ENCODE data around the gene GUK1. TPM values are rescaled to one million over a fixed set of nuclear protein-coding genes. Genes with fewer than 3 reads are reported as not detected.

The GUK1 gene
- total RNA-seq, 2 donors from 2014 or later: 178 to 221 TPM

GRCh38 chr1:228162286-228163006 lies 22.4 kb downstream of the GUK1 start:
- no peaks in the 10 kb centered on the region for H3K9me3 ChIP-seq
- DNase-seq: no peak
- H3K4me3 ChIP-seq: no peak overlapping the region
- no peak overlapping the region for H3K27ac ChIP-seq
- H3K36me3 ChIP-seq: no peaks in the 10 kb centered on the region
- intact Hi-C loops (cut with DNase I): no loop called here
- peaks cover 4% of the 10 kb centered on the region for H3K4me1 ChIP-seq
- peak overlapping the region in 1 of 2 donors; percentile 17 for H3K9ac ChIP-seq (ENCODE audit: low read depth in 2 of 2, low read length in 2 of 2)
- TF ChIP-seq CTCF (IDR thresholded peaks at IDR 0.05): no peak
- H3K27me3 ChIP-seq: no peaks in the 10 kb centered on the region

GRCh38 chr1:228163007-228163753 lies 23.1 kb downstream of the GUK1 start:
- no peak for TF ChIP-seq CTCF (IDR thresholded peaks at IDR 0.05)
- Histone ChIP-seq H3K4me3 (no peak overlapping the region), H3K27ac (no peak overlapping the region), H3K4me1 (peaks cover 4% of the 10 kb centered on the region), H3K36me3 (no peaks in the 10 kb centered on the region), H3K27me3 (no peaks in the 10 kb centered on the region), H3K9ac (ENCODE audit: low read depth in 2 of 2, low read length in 2 of 2) (peak overlapping the region in 1 of 2 donors; percentile 17), H3K9me3 (no peaks in the 10 kb centered on the region)
- no peak for DNase-seq
- intact Hi-C loops (cut with DNase I): no loop called here

- no peak for TF ChIP-seq CTCF (IDR thresholded peaks at IDR 0.05)
- Histone ChIP-seq H3K9me3 (no peaks in the 10 kb centered on the region), H3K4me1 (peaks cover 4% of the 10 kb centered on the region), H3K27ac (no peak overlapping the region), H3K27me3 (no peaks in the 10 kb centered on the region), H3K9ac (ENCODE audit: low read depth in 2 of 2, low read length in 2 of 2) (no peak overlapping the region), H3K4me3 (no peak overlapping the region), H3K36me3 (no peaks in the 10 kb centered on the region)
- intact Hi-C loops (cut with DNase I): no loop called here
- DNase-seq: no peak
Observed at GRCh38 chr1:228163776-228164519, 23.9 kb downstream of the GUK1 start.

- H3K27me3 ChIP-seq: no peaks in the 10 kb centered on the region
- H3K9me3 ChIP-seq: no peaks in the 10 kb centered on the region
- no peak for TF ChIP-seq CTCF (IDR thresholded peaks at IDR 0.05)
- intact Hi-C loops (cut with DNase I): no loop called here
- DNase-seq: no peak
- peak overlapping the region; percentile 79 for H3K27ac ChIP-seq
- peak overlapping the region; percentile 68 to 78 for H3K9ac ChIP-seq (ENCODE audit: low read depth in 2 of 2, low read length in 2 of 2)
- H3K36me3 ChIP-seq: no peaks in the 10 kb centered on the region
- peak overlapping the region; percentile 78 for H3K4me3 ChIP-seq
- H3K4me1 ChIP-seq: peaks cover 4% of the 10 kb centered on the region
Observed at GRCh38 chr1:228164561-228165371, 24.7 kb downstream of the GUK1 start.

All from colonic mucosa (tissue), 4 donors.